Testis (tissue), 3 donors: Measurements from ENCODE around the gene TECTA. TPM values are rescaled to one million over a fixed set of nuclear protein-coding genes. Genes with fewer than 3 reads are reported as not detected.
"Not testable (repeated sequence)": the region's sequence is repeated elsewhere in the genome, so short reads cannot be mapped to it uniquely, and the experiment has no call there.

Experiments
- DNase-seq: peaks from one replicate; pipeline ENCODE4 v3.0.0-alpha.2; 2019
- H3K27ac ChIP-seq, 2 donors: fragments of 200-600 bp; sonication (generic); one replicate each; pipeline ENCODE4 v1.5.1; 2019
- H3K27me3 ChIP-seq: fragments of 200-600 bp; sonication (generic); one replicate; pipeline ENCODE4 v1.5.1; 2019
- H3K36me3 ChIP-seq: fragments of 200-600 bp; sonication (generic); one replicate; pipeline ENCODE4 v1.5.1; 2017; ENCODE audit warnings: low read depth; ENCODE audit errors: missing control alignments
- H3K4me1 ChIP-seq: fragments of 200-600 bp; sonication (generic); one replicate; pipeline ENCODE4 v1.5.1; 2019
- H3K4me3 ChIP-seq, 2 donors: fragments of 200-600 bp; sonication (generic); one replicate each; pipeline ENCODE4 v1.5.1; 2017 to 2019
- H3K9me3 ChIP-seq: fragments of 200-600 bp; sonication (generic); one replicate; pipeline ENCODE4 v1.5.1; 2017
- POLR2A ChIP-seq: fragments of 450-650 bp; IDR thresholded peaks from one replicate; pipeline ENCODE4 v1.6.1; 2017; ENCODE audit warnings: antibody characterized with exemption, mild to moderate bottlenecking, moderate library complexity
- whole genome bisulfite sequencing, 2 donors: methylation state at CpG; one replicate each; pipeline ENCODE4 v1.1.5; 2018; 5-methylcytosine and 5-hydroxymethylcytosine counted together
- intact Hi-C: fragments of 100-400 bp; cut with DNase I; formaldehyde crosslinking; loops from one replicate; pipeline ENCODE4 v1.15.1; 2023; ENCODE audit warnings: low total_unique reads
- polyA plus RNA-seq: library from polyadenylated mRNA; stranded (reverse); fragments of 350-450 nt; fragmentation: Illumina TruSeq; extraction: RNeasy Lipid Tissue Mini Kit (QIAGEN cat#74804); gene quantifications from one replicate; pipeline ENCODE4 v1.2.3, GENCODE V29; 2014; ENCODE audit warnings: low read depth, low replicate concordance; ENCODE audit not compliant: insufficient read depth
- total RNA-seq, 2 donors: library from RNA; depleted of rRNA; stranded (reverse); fragments of >200 nt; gene quantifications; one replicate each; pipeline ENCODE4 v1.2.3, GENCODE V29; 2016
- TF ChIP-seq, protein P1 (sequence below), 3 experiments: fragments of 450-650 bp in 2 of 3; fragments of 200-600 bp in 1 of 3; sonication (generic) in 1 of 3; IDR thresholded peaks; one replicate each; pipeline ENCODE4 v1.5.1; 2016 to 2019; ENCODE audit warnings: antibody characterized with exemption in 3 of 3, mild to moderate bottlenecking in 2 of 3, moderate library complexity in 1 of 3

TECTA gene
- total and polyA plus RNA-seq, 3 donors from 2014 or later = 2.5 to 4.6 (median 3.1) TPM

GRCh38 chr11:121237686-121238658 lies 136.9 kb downstream of the TECTA start:
- Histone ChIP-seq H3K9me3 (no peaks in the 10 kb centered on the region), H3K4me1 (peaks cover 6% of the 10 kb centered on the region), H3K27me3 (no peaks in the 10 kb centered on the region), H3K36me3 (no peaks in the 10 kb centered on the region), H3K4me3 (no peak overlapping the region), H3K27ac (no peak overlapping the region)
- no peak for DNase-seq
- intact Hi-C loops = no loop called here
- 71 to 80% methylated on average over 12 of the region's 12 CpGs for WGBS, 2 donors
- TF ChIP-seq, protein P1, sequence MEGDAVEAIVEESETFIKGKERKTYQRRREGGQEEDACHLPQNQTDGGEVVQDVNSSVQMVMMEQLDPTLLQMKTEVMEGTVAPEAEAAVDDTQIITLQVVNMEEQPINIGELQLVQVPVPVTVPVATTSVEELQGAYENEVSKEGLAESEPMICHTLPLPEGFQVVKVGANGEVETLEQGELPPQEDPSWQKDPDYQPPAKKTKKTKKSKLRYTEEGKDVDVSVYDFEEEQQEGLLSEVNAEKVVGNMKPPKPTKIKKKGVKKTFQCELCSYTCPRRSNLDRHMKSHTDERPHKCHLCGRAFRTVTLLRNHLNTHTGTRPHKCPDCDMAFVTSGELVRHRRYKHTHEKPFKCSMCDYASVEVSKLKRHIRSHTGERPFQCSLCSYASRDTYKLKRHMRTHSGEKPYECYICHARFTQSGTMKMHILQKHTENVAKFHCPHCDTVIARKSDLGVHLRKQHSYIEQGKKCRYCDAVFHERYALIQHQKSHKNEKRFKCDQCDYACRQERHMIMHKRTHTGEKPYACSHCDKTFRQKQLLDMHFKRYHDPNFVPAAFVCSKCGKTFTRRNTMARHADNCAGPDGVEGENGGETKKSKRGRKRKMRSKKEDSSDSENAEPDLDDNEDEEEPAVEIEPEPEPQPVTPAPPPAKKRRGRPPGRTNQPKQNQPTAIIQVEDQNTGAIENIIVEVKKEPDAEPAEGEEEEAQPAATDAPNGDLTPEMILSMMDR (IDR thresholded peaks at IDR 0.05) = no peak
- TF ChIP-seq POLR2A = no peak

- no peak for TF ChIP-seq POLR2A
- TF ChIP-seq, protein P1 (IDR thresholded peaks at IDR 0.05) = no peak
- DNase-seq = no peak
- no peaks in the 10 kb centered on the region for H3K9me3 ChIP-seq
- H3K4me3 ChIP-seq = no peak overlapping the region
- intact Hi-C loops = no loop called here
- H3K27ac ChIP-seq = no peak overlapping the region
- H3K4me1 ChIP-seq = peaks cover 6% of the 10 kb centered on the region
- no peaks in the 10 kb centered on the region for H3K36me3 ChIP-seq
- no peaks in the 10 kb centered on the region for H3K27me3 ChIP-seq
These were observed 137.9 kb downstream of the TECTA start for GRCh38 chr11:121238956-121239355.

GRCh38 chr11:121240001-121240400 lies 139.0 kb downstream of the TECTA start:
- intact Hi-C loops, H3K27me3 ChIP-seq, H3K36me3 ChIP-seq, DNase-seq, H3K4me1 ChIP-seq, H3K9me3 ChIP-seq, H3K27ac ChIP-seq, H3K4me3 ChIP-seq: not testable (repeated sequence)
- 75 to 89% methylated on average over 5 of the region's 5 CpGs for WGBS, 2 donors

- TF ChIP-seq, protein P1 (IDR thresholded peaks at IDR 0.05) = no peak
- no peak for TF ChIP-seq POLR2A
- H3K4me3 ChIP-seq = no peak overlapping the region
- H3K27ac ChIP-seq = no peak overlapping the region
- H3K9me3 ChIP-seq = no peaks in the 10 kb centered on the region
- intact Hi-C loops = no loop called here
- peaks cover 6% of the 10 kb centered on the region for H3K4me1 ChIP-seq
- H3K36me3 ChIP-seq = no peaks in the 10 kb centered on the region
- no peaks in the 10 kb centered on the region for H3K27me3 ChIP-seq
- DNase-seq = no peak
- WGBS, 2 donors = 80 to 87% methylated on average over 8 to 9 of the region's 9 CpGs
These were observed 139.7 kb downstream of the TECTA start for GRCh38 chr11:121240650-121241303.

Other genes with a start within 250 kb of the TECTA start
- 10 to 100 TPM; 42.7 to 42.9 TPM for gene TBCEL, start 77.1 kb upstream of the TECTA start, total RNA-seq
- 38.2 TPM for gene TBCEL, start 77.1 kb upstream of the TECTA start, polyA plus RNA-seq
- 10 to 100 TPM; 41.3 to 46.4 TPM for gene SC5D, start 191.5 kb downstream of the TECTA start, total RNA-seq
- gene SC5D, start 191.5 kb downstream of the TECTA start, polyA plus RNA-seq = 34.6 TPM